NCI-H524 (cell line): ENCODE results near the gene SYNPO2.
"Not testable (repeated sequence)": the region's sequence is repeated elsewhere in the genome, so short reads cannot be mapped to it uniquely, and the experiment has no call there.

Experiments used
- DNase-seq, 2 experiments: peaks; one replicate each; lab custom pipeline; 2025; lab: John Stamatoyannopoulos, UW

Gene SYNPO2

GRCh38 chr4:119034276-119035008, 145.8 kb downstream of the SYNPO2 start:
- no peak for DNase-seq

DNA sequence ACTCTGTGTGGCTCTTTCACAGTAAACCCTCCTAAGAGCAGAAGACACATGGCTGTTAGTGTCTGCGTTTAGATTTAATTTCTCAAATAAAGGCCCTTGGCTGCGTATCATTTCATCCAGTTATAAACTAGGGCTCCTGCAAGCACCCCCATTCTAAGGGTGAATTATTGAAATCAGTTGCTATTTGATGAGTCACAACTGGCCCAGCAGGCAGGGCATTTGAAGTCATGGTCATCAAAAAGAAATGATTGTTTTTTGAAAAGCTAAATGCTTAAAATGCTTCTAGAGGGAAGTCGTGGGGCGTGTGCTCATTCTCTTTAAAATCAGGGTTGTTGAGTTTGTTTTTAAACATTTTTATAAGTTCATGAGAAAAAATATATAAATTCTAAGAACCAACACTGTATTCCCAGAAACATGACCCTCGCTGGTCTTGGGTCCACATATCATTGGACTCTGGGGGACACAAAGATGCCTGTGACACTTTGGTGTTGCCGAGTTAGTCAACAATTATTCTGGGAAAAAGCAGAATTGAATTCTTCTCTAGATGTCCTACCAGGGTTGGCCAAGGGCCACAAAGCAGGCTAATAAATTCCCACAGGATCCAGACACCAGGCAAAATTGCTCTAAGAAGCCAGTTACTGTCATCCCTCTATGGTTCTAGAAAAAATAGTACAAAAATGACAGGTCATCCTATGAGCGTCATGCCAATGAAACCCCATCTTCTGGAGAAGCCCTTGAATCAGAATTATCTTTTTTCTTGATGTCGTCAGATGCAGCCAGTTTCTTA, 147.5 kb downstream of the SYNPO2 start:
- DNase-seq, result no peak

DNA sequence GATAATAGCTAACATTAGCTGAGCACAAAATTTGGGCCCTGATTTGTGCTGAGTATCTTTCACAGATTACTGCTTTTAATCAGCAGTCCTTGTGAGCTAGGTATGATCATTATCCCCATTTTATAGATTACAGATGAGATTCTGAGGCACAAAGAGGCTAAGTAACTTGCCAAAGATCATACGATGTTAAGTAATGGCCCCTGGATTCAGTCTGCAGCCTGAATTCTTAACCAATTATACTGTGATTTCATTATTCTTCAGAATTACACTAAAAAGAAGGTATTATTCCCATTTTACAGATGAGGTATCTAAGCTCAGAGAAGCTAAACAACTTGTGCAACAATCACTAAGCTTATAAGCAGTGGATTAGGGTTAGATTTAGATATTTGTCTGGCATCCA, 149.1 kb downstream of the SYNPO2 start:
- no peak for DNase-seq

DNA sequence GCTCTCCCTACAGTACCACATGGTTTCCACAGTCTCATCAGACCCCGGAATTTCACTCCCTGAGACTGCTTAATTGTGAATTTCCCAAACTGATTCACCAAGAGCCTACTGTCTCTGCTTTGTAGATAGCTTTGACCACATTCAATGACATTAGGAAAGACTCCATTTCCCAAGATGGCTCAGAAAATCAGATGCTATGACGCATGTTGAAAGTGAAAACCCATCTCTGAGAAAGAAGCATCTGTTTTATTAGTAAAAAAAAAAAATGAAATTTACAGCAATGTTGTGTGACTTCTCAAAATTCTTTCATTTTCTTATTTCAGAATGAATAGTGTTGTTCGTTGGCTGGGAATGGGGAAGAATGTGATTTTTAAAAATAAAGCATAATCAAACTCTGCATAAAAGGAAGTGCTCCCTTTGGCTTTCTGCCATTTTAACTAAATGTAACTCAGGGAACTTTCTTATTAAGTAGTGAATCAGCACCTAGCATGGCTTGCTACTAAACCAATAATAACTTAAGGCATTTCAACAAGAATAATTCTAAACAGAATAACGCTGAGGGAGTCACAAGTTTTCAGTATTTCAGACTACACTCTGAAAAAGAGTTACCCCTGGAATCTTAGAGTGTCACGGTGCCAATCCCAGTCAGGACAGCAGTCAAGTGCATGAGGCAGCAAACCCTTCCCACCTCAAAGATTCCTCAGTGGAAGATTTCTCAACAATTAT, 149.6 kb downstream of the SYNPO2 start:
- no peak for DNase-seq

DNA sequence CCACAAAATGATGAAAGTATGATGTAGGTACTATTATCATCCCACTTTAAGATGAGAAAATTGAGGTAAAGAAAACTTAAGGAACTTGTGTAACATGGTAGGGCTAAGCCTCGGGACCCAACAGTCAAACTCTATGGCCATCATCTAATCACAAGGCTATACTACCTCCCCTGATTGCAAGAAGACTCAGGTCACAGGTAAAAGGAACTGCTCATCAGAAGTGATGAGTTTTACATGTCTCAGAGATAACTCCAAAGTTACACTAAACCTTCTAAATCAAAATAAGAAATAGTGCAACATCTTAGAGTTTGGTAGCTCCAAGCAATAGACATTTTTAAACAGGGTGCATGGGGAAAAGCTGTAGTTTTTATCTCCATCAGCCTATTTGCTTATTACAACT, 150.5 kb downstream of the SYNPO2 start:
- DNase-seq, result no peak

- DNase-seq, result no peak
These were observed 151.1 kb downstream of the SYNPO2 start for GRCh38 chr4:119039779-119040178.

GRCh38 chr4:119040261-119040660, 151.6 kb downstream of the SYNPO2 start:
- DNase-seq, result no peak

GRCh38 chr4:119040694-119041185, 152.1 kb downstream of the SYNPO2 start:
- DNase-seq, result peak in 1 of 2 experiments; percentile 10

GRCh38 chr4:119041396-119041795, 152.7 kb downstream of the SYNPO2 start:
- DNase-seq, result no peak

GRCh38 chr4:119041951-119042560, 153.4 kb downstream of the SYNPO2 start:
- DNase-seq, result peak; percentile 4 to 53

DNA sequence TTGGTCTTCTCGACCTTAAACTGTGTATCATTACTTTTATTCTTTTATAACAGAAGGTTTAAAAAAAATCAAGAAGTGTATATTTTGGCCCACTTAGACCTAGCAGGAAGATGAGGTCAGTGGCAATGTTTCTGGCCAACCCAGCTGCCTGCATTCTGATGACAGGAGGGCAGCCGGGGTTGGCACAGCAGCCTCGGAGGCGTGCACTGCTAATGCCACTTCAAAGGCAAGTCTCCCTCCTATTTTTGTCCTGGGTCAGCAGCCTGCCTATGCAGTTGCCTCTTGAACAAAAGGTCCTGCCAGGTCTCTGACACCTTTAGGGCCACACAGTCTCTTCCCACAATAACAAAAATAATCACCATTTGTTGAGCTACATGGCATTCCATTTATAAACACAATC, 157.6 kb downstream of the SYNPO2 start:
- peak; percentile 11 to 12 for DNase-seq

GRCh38 chr4:119047059-119047458, 158.4 kb downstream of the SYNPO2 start:
- DNase-seq, result not testable (repeated sequence)

- no peak for DNase-seq
These were observed 159.8 kb downstream of the SYNPO2 start for GRCh38 chr4:119048446-119048845.

DNA sequence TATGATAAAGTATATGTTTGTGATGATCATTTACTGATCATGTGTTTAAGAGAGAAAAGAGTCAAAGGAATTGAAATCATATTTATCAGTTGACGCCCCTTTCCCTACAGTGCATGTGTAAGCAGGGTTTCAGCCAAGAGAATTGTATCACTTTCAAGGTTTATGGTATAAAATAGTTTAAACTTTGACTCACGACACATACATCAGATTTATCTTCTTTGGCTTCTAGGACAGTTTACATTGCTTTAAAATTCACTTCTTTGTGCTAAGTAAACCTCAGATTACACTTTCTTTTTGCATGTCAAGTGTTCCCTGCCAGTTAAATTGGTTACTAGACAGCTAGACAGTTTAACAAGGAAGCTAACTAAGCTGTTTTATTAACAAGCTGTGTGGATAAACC, 160.7 kb downstream of the SYNPO2 start:
- DNase-seq, result no peak

DNA sequence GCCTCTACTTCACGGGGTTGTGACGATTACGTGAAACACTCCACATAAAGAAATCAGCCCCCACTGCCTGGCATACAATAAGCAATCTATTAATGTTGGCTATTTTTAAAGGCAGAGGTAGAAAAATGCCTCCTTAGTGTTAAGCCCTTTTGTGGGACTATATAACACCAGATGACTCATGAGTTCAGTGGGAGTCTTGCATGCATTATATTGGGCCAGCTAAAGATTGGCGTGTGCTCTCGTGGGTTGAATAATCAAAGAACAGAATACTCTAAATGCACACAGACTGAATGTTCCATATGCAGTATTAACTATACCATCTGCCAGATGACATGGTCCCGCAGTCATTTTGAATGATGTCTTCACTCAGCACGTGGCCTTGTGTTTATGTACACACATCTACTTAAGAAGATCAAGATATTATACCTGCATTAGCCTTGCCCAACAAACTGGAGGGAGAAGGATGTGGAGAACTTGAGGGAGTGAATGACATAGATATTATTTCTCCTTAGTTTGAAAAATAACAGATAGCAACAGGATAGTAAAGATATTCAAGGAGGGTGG, 162.0 kb downstream of the SYNPO2 start:
- DNase-seq, result peak in 1 of 2 experiments; percentile 41

DNA sequence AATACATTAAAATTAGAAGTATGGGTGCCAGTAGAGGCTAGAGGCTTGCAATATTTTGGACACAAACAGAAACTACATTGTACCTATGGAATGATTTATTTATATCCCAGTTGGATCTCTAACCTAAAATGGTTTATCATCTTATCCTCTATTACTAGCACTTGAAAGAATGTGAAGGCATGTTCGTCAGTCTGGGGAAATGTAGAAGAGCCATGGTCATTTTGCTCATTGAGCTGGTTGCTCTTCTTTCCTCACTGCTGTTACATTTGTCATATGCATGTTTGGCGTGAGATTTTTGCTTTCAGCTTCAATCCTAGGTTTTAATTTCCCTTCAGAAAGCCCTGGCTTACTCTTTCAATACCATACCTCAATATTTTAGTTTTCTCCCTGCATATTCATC, 164.6 kb downstream of the SYNPO2 start:
- DNase-seq, result no peak

- no peak for DNase-seq
These were observed 165.3 kb downstream of the SYNPO2 start for GRCh38 chr4:119053997-119054396.

GRCh38 chr4:119057417-119057816, 168.8 kb downstream of the SYNPO2 start:
- DNase-seq, result no peak

- DNase-seq, result no peak
These were observed 170.6 kb downstream of the SYNPO2 start for GRCh38 chr4:119059221-119059620.

DNA sequence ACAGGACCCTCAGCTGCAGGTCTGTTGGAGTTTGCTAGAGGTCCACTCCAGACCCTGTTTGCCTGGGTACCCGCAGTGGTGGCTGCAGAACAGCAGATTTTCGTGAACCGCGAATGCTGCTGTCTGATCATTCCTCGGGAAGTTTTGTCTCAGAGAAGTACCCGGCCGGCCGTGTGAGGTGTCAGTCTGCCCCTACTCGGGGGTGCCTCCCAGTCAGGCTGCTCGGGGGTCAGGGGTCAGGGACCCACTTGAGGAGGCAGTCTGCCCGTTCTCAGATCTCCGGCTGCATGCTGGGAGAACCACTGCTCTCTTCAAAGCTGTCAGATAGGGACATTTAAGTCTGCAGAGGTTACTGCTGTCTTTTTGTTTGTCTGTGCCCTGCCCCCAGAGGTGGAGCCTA, 178.5 kb downstream of the SYNPO2 start:
- DNase-seq, result not testable (repeated sequence)

DNA sequence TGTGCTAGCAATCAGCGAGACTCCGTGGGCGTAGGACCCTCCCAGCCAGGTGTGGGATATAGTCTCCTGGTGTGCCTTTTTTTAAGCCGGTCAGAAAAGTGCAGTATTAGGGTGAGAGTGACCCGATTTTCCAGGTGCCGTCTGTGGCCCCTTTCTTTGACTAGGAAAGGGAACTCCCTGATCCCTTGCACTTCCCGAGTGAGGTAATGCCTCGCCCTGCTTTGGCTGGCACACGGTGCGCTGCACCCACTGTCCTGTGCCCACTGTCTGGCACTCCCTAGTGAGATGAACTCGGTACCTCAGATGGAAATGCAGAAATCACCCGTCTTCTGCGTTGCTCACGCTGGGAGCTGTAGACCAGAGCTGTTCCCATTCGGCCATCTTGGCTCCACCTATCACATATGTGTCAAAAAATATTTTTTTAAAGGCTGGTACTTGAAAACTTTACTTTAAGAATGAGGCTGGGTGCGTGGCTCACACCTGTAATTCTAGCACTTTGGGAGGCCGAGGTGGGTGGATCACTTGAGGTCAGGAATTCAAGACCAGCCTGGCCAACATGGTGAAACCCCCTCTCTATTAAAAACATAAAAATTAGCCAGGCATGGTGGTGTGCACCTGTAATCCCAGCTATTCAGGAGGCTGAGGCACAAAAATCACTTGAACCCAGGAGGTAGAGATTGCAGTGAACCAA, 179.2 kb downstream of the SYNPO2 start:
- DNase-seq, result not testable (repeated sequence)
